WTC11 (cell line): Measurements from ENCODE around the gene ELMOD1. TPM values are rescaled to one million over a fixed set of nuclear protein-coding genes. Genes with fewer than 3 reads are reported as not detected.

Experiments used
- ATAC-seq: fragments of 200-7000 bp; cut with Tn5 transposase; 2 replicates; pipeline ENCODE4 v1.10.0; 2021; ENCODE audit warnings: mild to moderate bottlenecking, moderate library complexity
- CTCF ChIA-PET: fragments of 300-600 bp; sonication (Branson Sonifier 250); formaldehyde crosslinking; loops from one replicate; lab custom pipeline; 2021; ENCODE audit warnings: antibody characterized with exemption; lab: Charles Lee
- POLR2A ChIA-PET: fragments of 350-600 bp; sonication (Branson Sonifier 250); formaldehyde crosslinking; loops from one replicate; lab custom pipeline; 2021; ENCODE audit warnings: antibody characterized with exemption; lab: Charles Lee
- DNase-seq: peaks from one replicate; pipeline ENCODE4 v3.0.0; 2021; ENCODE audit warnings: low spot score
- H3K27ac Mint-ChIP-seq: 2 replicates; pipeline ENCODE4 v1.8.0; 2021; ENCODE audit warnings: mixed read lengths
- H3K27me3 Mint-ChIP-seq: 2 replicates; pipeline ENCODE4 v1.8.0; 2021; ENCODE audit warnings: low read depth, mild to moderate bottlenecking, moderate library complexity, mixed read lengths
- H3K36me3 Mint-ChIP-seq: 2 replicates; pipeline ENCODE4 v1.8.0; 2021; ENCODE audit warnings: mixed read lengths
- H3K4me1 Mint-ChIP-seq: 2 replicates; pipeline ENCODE4 v1.8.0; 2022; ENCODE audit warnings: mixed read lengths
- H3K4me3 Mint-ChIP-seq: 2 replicates; pipeline ENCODE4 v1.8.0; 2021; ENCODE audit warnings: mild to moderate bottlenecking, moderate library complexity, mixed read lengths
- H3K9me3 Mint-ChIP-seq: 2 replicates; pipeline ENCODE4 v1.8.0; 2021; ENCODE audit warnings: mixed read lengths
- ATF1 ChIP-seq: sonication (generic); formaldehyde crosslinking; IDR thresholded peaks from 2 replicates; pipeline ENCODE4 v1.8.1; 2023; ENCODE audit warnings: mild to moderate bottlenecking, moderate library complexity, missing genetic modification reagents
- CBFB ChIP-seq: sonication (generic); formaldehyde crosslinking; IDR thresholded peaks from 2 replicates; pipeline ENCODE4 v1.8.1; 2022; ENCODE audit warnings: mild to moderate bottlenecking, low read depth, missing genetic modification reagents
- ELF4 ChIP-seq: sonication (generic); formaldehyde crosslinking; IDR thresholded peaks from 2 replicates; pipeline ENCODE4 v1.8.1; 2022; ENCODE audit warnings: low read depth, mild to moderate bottlenecking, moderate library complexity, missing genetic modification reagents
- EMX1 ChIP-seq: fragments of 250-450 bp; sonication (Bioruptor Pico); IDR thresholded peaks from 2 replicates; pipeline ENCODE4 v1.8.0; 2021; ENCODE audit warnings: mild to moderate bottlenecking
- ETV6 ChIP-seq: sonication (generic); formaldehyde crosslinking; IDR thresholded peaks from 2 replicates; pipeline ENCODE4 v1.8.1; 2022; ENCODE audit warnings: mild to moderate bottlenecking, missing genetic modification reagents
- GTF2I ChIP-seq: fragments of 250-450 bp; sonication (Bioruptor Pico); conservative IDR thresholded peaks from 2 replicates; pipeline ENCODE4 v1.4.0; 2021; ENCODE audit warnings: mild to moderate bottlenecking
- KAT7 ChIP-seq: sonication (generic); formaldehyde crosslinking; IDR thresholded peaks from 2 replicates; pipeline ENCODE4 v1.8.1; 2023; ENCODE audit warnings: missing genetic modification reagents, mild to moderate bottlenecking, borderline replicate concordance
- PRRX2 ChIP-seq: fragments of 250-450 bp; sonication (Bioruptor Pico); IDR thresholded peaks from 2 replicates; pipeline ENCODE4 v1.8.0; 2021; ENCODE audit warnings: mild to moderate bottlenecking
- SP1 ChIP-seq: sonication (generic); formaldehyde crosslinking; conservative IDR thresholded peaks from 2 replicates; pipeline ENCODE4 v1.8.1; 2022; ENCODE audit warnings: missing genetic modification reagents
- TEAD1 ChIP-seq: sonication (generic); formaldehyde crosslinking; IDR thresholded peaks from 2 replicates; pipeline ENCODE4 v1.8.0; 2022; ENCODE audit warnings: mild to moderate bottlenecking, missing genetic modification reagents
- TP53 ChIP-seq: sonication (generic); formaldehyde crosslinking; IDR thresholded peaks from 2 replicates; pipeline ENCODE4 v1.8.1; 2023; ENCODE audit warnings: mild to moderate bottlenecking, missing genetic modification reagents
- ZNF121 ChIP-seq: sonication (generic); formaldehyde crosslinking; IDR thresholded peaks from 2 replicates; pipeline ENCODE4 v1.8.0; 2023; ENCODE audit warnings: missing genetic modification reagents
- ZNF219 ChIP-seq: sonication (generic); formaldehyde crosslinking; IDR thresholded peaks from 2 replicates; pipeline ENCODE4 v1.8.0; 2023; ENCODE audit warnings: missing genetic modification reagents, mild to moderate bottlenecking, borderline replicate concordance
- total RNA-seq: library from RNA; stranded (reverse); gene quantifications from 3 replicates; pipeline ENCODE4 v1.2.3, GENCODE V29; 2021
- TF ChIP-seq, protein P1 (sequence below): sonication (generic); formaldehyde crosslinking; conservative IDR thresholded peaks from 2 replicates; pipeline ENCODE4 v1.8.1; 2023; ENCODE audit warnings: mild to moderate bottlenecking, low read depth, missing genetic modification reagents, moderate library complexity
- TF ChIP-seq, protein P2 (sequence below): fragments of 200-600 bp; IDR thresholded peaks from 2 replicates; pipeline ENCODE4 v1.8.0; 2022; ENCODE audit warnings: antibody characterized with exemption
- TF ChIP-seq, protein P3 (sequence below): sonication (generic); formaldehyde crosslinking; IDR thresholded peaks from 2 replicates; pipeline ENCODE4 v1.8.1; 2023; ENCODE audit warnings: mild to moderate bottlenecking, missing genetic modification reagents
- TF ChIP-seq, protein P4 (sequence below): fragments of 250-450 bp; sonication (Bioruptor Pico); IDR thresholded peaks from 2 replicates; pipeline ENCODE4 v1.8.0; 2021; ENCODE audit warnings: mild to moderate bottlenecking
- TF ChIP-seq, protein P5 (sequence below): sonication (generic); formaldehyde crosslinking; IDR thresholded peaks from 2 replicates; pipeline ENCODE4 v1.8.0; 2022; ENCODE audit warnings: mild to moderate bottlenecking, missing genetic modification reagents
- TF ChIP-seq, protein P6 (sequence below): sonication (generic); formaldehyde crosslinking; conservative IDR thresholded peaks from 2 replicates; pipeline ENCODE4 v1.8.1; 2022; ENCODE audit warnings: mild to moderate bottlenecking, missing genetic modification reagents
- TF ChIP-seq, protein P7 (sequence below): sonication (generic); formaldehyde crosslinking; IDR thresholded peaks from 2 replicates; pipeline ENCODE4 v1.8.1; 2023; ENCODE audit warnings: mild to moderate bottlenecking, moderate library complexity, missing genetic modification reagents

ELMOD1 gene
- total RNA-seq, 1 experiment from 2014 or later, result 2.3 TPM

DNA sequence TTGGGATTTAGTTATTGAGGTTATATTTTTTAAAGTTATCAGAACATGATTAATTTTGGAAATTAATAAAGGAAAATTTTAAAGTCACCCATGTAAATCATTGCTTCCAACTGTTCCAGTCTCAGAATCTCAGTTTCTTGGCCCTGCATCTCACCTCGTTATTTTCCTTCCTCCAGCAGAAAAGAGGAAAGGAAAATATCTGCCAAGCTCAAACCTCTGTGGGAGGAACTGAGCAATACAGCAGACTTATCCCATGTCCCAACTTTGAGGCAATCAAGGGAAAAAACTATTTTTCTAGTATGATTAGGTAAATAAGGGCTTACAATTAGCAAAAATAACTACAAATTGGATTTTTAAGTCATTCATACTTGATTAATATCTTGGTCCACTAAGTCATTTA, 30.1 kb downstream of the ELMOD1 start (continued):
- TF ChIP-seq, protein P1, sequence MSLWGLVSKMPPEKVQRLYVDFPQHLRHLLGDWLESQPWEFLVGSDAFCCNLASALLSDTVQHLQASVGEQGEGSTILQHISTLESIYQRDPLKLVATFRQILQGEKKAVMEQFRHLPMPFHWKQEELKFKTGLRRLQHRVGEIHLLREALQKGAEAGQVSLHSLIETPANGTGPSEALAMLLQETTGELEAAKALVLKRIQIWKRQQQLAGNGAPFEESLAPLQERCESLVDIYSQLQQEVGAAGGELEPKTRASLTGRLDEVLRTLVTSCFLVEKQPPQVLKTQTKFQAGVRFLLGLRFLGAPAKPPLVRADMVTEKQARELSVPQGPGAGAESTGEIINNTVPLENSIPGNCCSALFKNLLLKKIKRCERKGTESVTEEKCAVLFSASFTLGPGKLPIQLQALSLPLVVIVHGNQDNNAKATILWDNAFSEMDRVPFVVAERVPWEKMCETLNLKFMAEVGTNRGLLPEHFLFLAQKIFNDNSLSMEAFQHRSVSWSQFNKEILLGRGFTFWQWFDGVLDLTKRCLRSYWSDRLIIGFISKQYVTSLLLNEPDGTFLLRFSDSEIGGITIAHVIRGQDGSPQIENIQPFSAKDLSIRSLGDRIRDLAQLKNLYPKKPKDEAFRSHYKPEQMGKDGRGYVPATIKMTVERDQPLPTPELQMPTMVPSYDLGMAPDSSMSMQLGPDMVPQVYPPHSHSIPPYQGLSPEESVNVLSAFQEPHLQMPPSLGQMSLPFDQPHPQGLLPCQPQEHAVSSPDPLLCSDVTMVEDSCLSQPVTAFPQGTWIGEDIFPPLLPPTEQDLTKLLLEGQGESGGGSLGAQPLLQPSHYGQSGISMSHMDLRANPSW (CRISPR knock-in tag), result no peak
- TF ChIP-seq CBFB (CRISPR knock-in tag), result no peak
- TF ChIP-seq, protein P2, sequence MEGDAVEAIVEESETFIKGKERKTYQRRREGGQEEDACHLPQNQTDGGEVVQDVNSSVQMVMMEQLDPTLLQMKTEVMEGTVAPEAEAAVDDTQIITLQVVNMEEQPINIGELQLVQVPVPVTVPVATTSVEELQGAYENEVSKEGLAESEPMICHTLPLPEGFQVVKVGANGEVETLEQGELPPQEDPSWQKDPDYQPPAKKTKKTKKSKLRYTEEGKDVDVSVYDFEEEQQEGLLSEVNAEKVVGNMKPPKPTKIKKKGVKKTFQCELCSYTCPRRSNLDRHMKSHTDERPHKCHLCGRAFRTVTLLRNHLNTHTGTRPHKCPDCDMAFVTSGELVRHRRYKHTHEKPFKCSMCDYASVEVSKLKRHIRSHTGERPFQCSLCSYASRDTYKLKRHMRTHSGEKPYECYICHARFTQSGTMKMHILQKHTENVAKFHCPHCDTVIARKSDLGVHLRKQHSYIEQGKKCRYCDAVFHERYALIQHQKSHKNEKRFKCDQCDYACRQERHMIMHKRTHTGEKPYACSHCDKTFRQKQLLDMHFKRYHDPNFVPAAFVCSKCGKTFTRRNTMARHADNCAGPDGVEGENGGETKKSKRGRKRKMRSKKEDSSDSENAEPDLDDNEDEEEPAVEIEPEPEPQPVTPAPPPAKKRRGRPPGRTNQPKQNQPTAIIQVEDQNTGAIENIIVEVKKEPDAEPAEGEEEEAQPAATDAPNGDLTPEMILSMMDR, result no peak
- no peak for TF ChIP-seq ZNF121 (CRISPR knock-in tag)
- TF ChIP-seq, protein P3, sequence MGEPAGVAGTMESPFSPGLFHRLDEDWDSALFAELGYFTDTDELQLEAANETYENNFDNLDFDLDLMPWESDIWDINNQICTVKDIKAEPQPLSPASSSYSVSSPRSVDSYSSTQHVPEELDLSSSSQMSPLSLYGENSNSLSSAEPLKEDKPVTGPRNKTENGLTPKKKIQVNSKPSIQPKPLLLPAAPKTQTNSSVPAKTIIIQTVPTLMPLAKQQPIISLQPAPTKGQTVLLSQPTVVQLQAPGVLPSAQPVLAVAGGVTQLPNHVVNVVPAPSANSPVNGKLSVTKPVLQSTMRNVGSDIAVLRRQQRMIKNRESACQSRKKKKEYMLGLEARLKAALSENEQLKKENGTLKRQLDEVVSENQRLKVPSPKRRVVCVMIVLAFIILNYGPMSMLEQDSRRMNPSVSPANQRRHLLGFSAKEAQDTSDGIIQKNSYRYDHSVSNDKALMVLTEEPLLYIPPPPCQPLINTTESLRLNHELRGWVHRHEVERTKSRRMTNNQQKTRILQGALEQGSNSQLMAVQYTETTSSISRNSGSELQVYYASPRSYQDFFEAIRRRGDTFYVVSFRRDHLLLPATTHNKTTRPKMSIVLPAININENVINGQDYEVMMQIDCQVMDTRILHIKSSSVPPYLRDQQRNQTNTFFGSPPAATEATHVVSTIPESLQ (CRISPR knock-in tag), result no peak
- no peak for TF ChIP-seq SP1
- TF ChIP-seq, all 79 proteins: peak for 0

DNA sequence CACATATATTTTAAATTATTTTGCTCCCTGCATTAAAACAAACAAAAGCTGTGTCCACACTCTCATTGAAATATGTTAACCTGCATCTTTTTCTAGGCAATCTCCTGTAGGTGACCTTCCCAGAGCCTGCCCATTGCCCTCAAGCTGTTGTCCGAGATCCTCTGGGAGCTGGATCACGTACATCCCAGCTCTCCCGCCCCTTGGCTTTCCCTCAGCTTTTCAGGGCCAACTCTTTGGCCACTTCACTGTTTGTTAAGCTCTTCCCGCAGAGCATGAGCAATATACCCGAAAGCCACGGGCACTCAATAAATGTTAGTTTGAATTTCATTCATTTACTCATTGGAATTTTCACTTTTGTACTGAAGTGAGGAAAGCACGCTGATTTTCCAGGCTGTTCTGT, 32.2 kb downstream of the ELMOD1 start:
- Mint-ChIP-seq H3K36me3 (no peaks in the 10 kb centered on the region), H3K4me1 (peaks cover 20% of the 10 kb centered on the region), H3K27ac (no peak overlapping the region), H3K9me3 (no peaks in the 10 kb centered on the region), H3K27me3 (no peaks in the 10 kb centered on the region), H3K4me3 (no peak overlapping the region)
- ChIA-PET POLR2A (no interaction called here), CTCF (interaction anchor here (1.2 kb wide), 1 partner anchor 18 kb away, joined by 4 read pairs; no protein-coding TSS in a partner anchor)
- DNase-seq (no peak), ATAC-seq (no peak)
- TF ChIP-seq ETV6 (CRISPR knock-in tag) (no peak), TP53 (CRISPR knock-in tag) (no peak)
- TF ChIP-seq, protein P4, sequence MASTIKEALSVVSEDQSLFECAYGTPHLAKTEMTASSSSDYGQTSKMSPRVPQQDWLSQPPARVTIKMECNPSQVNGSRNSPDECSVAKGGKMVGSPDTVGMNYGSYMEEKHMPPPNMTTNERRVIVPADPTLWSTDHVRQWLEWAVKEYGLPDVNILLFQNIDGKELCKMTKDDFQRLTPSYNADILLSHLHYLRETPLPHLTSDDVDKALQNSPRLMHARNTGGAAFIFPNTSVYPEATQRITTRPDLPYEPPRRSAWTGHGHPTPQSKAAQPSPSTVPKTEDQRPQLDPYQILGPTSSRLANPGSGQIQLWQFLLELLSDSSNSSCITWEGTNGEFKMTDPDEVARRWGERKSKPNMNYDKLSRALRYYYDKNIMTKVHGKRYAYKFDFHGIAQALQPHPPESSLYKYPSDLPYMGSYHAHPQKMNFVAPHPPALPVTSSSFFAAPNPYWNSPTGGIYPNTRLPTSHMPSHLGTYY (CRISPR knock-in tag), result no peak

DNA sequence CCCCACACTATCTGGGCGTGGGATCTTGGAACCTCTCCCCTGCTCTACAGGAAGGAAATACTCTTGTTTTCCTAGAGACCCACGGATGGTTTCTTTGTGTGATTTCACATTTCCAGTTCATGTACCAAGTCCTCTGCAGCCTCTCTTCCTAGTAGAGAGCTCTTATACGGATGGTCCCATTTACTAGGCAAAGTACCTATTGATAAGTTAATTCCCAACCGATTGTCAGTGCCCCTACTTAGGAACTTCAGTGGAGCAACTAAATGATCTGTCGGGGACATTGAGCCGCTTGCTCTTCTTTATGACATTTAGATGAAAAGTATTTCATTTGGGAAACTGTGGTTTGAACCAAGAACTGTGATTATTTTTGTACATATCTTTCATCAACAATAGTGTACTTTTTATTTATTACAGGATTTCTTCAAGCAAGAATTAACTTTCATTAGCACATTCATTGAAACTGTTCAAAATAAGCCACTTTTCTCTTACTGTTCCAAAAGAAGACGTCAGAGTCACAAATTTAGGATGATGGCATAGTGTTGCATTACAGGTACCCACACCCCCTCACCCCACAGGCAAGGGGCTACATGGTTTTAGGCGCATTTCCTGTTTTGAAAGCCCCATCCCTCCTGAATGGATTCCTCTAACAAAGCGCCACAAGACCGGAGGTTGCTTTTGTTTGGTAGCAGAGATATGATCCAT, 34.2 kb downstream of the ELMOD1 start:
- POLR2A ChIA-PET, result no interaction called here
- Mint-ChIP-seq H3K27ac (no peak overlapping the region), H3K4me3 (peak overlapping the region; percentile 11), H3K4me1 (peaks cover 26% of the 10 kb centered on the region), H3K27me3 (no peaks in the 10 kb centered on the region), H3K9me3 (no peaks in the 10 kb centered on the region), H3K36me3 (no peaks in the 10 kb centered on the region)
- CTCF ChIA-PET, result interaction anchor here (0.6 to 1.0 kb wide), 3 partner anchors 20 to 116 kb away, joined by 3 to 4 read pairs (median 3); no protein-coding TSS in a partner anchor
- no peak for DNase-seq
- peak; percentile 84 for ATAC-seq
- TF ChIP-seq ELF4 (CRISPR knock-in tag) (no peak), SP1 (no peak), PRRX2 (no peak), KAT7 (CRISPR knock-in tag) (no peak), TP53 (CRISPR knock-in tag) (no peak), GTF2I (CRISPR knock-in tag) (no peak), TEAD1 (no peak), ZNF219 (no peak), EMX1 (CRISPR knock-in tag) (no peak), ATF1 (CRISPR knock-in tag) (no peak)
- TF ChIP-seq, protein P5, sequence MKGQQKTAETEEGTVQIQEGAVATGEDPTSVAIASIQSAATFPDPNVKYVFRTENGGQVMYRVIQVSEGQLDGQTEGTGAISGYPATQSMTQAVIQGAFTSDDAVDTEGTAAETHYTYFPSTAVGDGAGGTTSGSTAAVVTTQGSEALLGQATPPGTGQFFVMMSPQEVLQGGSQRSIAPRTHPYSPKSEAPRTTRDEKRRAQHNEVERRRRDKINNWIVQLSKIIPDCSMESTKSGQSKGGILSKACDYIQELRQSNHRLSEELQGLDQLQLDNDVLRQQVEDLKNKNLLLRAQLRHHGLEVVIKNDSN (CRISPR knock-in tag), result no peak
- TF ChIP-seq, protein P6, sequence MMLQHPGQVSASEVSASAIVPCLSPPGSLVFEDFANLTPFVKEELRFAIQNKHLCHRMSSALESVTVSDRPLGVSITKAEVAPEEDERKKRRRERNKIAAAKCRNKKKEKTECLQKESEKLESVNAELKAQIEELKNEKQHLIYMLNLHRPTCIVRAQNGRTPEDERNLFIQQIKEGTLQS, result no peak
- TF ChIP-seq, protein P3 (CRISPR knock-in tag), result no peak
- TF ChIP-seq, protein P7, sequence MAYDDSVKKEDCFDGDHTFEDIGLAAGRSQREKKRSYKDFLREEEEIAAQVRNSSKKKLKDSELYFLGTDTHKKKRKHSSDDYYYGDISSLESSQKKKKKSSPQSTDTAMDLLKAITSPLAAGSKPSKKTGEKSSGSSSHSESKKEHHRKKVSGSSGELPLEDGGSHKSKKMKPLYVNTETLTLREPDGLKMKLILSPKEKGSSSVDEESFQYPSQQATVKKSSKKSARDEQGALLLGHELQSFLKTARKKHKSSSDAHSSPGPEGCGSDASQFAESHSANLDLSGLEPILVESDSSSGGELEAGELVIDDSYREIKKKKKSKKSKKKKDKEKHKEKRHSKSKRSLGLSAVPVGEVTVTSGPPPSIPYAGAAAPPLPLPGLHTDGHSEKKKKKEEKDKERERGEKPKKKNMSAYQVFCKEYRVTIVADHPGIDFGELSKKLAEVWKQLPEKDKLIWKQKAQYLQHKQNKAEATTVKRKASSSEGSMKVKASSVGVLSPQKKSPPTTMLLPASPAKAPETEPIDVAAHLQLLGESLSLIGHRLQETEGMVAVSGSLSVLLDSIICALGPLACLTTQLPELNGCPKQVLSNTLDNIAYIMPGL (CRISPR knock-in tag), result no peak
